Endodermal cell (in vitro differentiated cells): ENCODE data around the gene PRKX. TPM values are rescaled to one million over a fixed set of nuclear protein-coding genes. Genes with fewer than 3 reads are reported as not detected.

Experiments used
- DNase-seq: peaks from one replicate; pipeline ENCODE4 v3.0.0-alpha.2; 2017
- H3K27ac ChIP-seq: 2 replicates; pipeline ENCODE4 v1.5.1; 2013; ENCODE audit warnings: mild to moderate bottlenecking, low read depth, low read length, moderate library complexity
- H3K27me3 ChIP-seq: 2 replicates; pipeline ENCODE4 v1.6.1; 2013; ENCODE audit warnings: mild to moderate bottlenecking, low read length, moderate library complexity; ENCODE audit not compliant: insufficient read depth, control insufficient read depth, poor library complexity, severe bottlenecking
- H3K36me3 ChIP-seq: 2 replicates; pipeline ENCODE4 v1.7.0; 2013; ENCODE audit warnings: mild to moderate bottlenecking, low read length, moderate library complexity; ENCODE audit not compliant: control insufficient read depth, insufficient read depth
- H3K4me1 ChIP-seq: one replicate; pipeline ENCODE4 v1.7.0; 2013; ENCODE audit warnings: low read length; ENCODE audit not compliant: control insufficient read depth, insufficient read depth
- H3K4me3 ChIP-seq: 2 replicates; pipeline ENCODE4 v1.5.1; 2013; ENCODE audit warnings: mild to moderate bottlenecking, low read length, moderate library complexity
- H3K9ac ChIP-seq: 2 replicates; pipeline ENCODE4 v1.6.1; 2013; ENCODE audit warnings: mild to moderate bottlenecking, low read length, moderate library complexity; ENCODE audit not compliant: poor library complexity, severe bottlenecking; ENCODE audit errors: extremely low read depth
- H3K9me3 ChIP-seq: 2 replicates; pipeline ENCODE4 v1.6.1; 2013; ENCODE audit warnings: mild to moderate bottlenecking, low read length, moderate library complexity; ENCODE audit not compliant: control insufficient read depth
- H3K27ac Mint-ChIP-seq: 2 replicates; pipeline ENCODE4 v1.8.0; 2020; ENCODE audit warnings: mixed read lengths
- H3K27me3 Mint-ChIP-seq: 2 replicates; pipeline ENCODE4 v1.8.0; 2021; ENCODE audit warnings: mild to moderate bottlenecking, mixed read lengths; ENCODE audit not compliant: insufficient read depth
- H3K36me3 Mint-ChIP-seq: 2 replicates; pipeline ENCODE4 v1.8.0; 2020; ENCODE audit warnings: low read depth, mixed read lengths
- H3K4me1 Mint-ChIP-seq: 2 replicates; pipeline ENCODE4 v1.8.0; 2020; ENCODE audit warnings: mixed read lengths
- H3K4me3 Mint-ChIP-seq: 2 replicates; pipeline ENCODE4 v1.8.0; 2020; ENCODE audit warnings: mild to moderate bottlenecking, moderate library complexity, mixed read lengths
- H3K9me3 Mint-ChIP-seq: 2 replicates; pipeline ENCODE4 v1.8.0; 2020; ENCODE audit warnings: mild to moderate bottlenecking, mixed read lengths
- CTCF ChIP-seq: fragments of 200-600 bp; sonication (generic); conservative IDR thresholded peaks from 2 replicates; pipeline ENCODE4 v1.5.0; 2021; ENCODE audit warnings: antibody characterized with exemption, mild to moderate bottlenecking
- WGBS, 2 experiments: methylation state at CpG; one replicate each; pipeline versions ENCODE4 v1.1.5 to v1.1.7; 2013; ENCODE audit warnings: missing lambda C conversion rate in 2 of 2, mixed read lengths in 1 of 2; ENCODE audit not compliant: insufficient coverage in 1 of 2, insufficient read length in 1 of 2; 5-methylcytosine and 5-hydroxymethylcytosine counted together
- total RNA-seq, 2 donors: library from RNA; stranded (reverse); fragmentation: NEBNext Ultra II Directional in 1 of 2; extraction: Animal tissue kit (Norgen Biotek cat#: 25700) in 1 of 2; gene quantifications; 2 replicates in 1 of 2; 3 replicates in 1 of 2; pipeline ENCODE4 v1.2.1, GENCODE V29; 2021

Gene PRKX
- total RNA-seq, 2 donors from 2014 or later, result 24.7 to 73.7 TPM

- WGBS, 2 experiments, result 90 to 100% methylated on average over 2 of the region's 8 CpGs
- peaks cover 12% of the 10 kb centered on the region for H3K4me1 Mint-ChIP-seq
Observed at GRCh38 chrX:3674881-3675280, 38.6 kb downstream of the PRKX start.

GRCh38 chrX:3669841-3670475, 43.5 kb downstream of the PRKX start:
- H3K4me1 Mint-ChIP-seq, result no peaks in the 10 kb centered on the region
- Histone ChIP-seq H3K9me3 (no peaks in the 10 kb centered on the region), H3K36me3 (peaks cover 13% of the 10 kb centered on the region), H3K9ac (no peak overlapping the region), H3K4me3 (no peak overlapping the region), H3K27ac (no peak overlapping the region), H3K4me1 (no peaks in the 10 kb centered on the region), H3K27me3 (no peaks in the 10 kb centered on the region)
- DNase-seq, result no peak
- no peak overlapping the region for H3K27ac Mint-ChIP-seq
- H3K9me3 Mint-ChIP-seq, result no peaks in the 10 kb centered on the region
- no peak for TF ChIP-seq CTCF
- WGBS, 2 experiments, result 94 to 100% methylated on average over 5 to 13 of the region's 13 CpGs
- no peaks in the 10 kb centered on the region for H3K27me3 Mint-ChIP-seq
- H3K36me3 Mint-ChIP-seq, result peaks cover 69% of the 10 kb centered on the region
- H3K4me3 Mint-ChIP-seq, result no peak overlapping the region

More at GRCh38 chrX:3674881-3675280, 38.6 kb downstream of the PRKX start:
- H3K9ac ChIP-seq, result no peak overlapping the region
- Mint-ChIP-seq H3K9me3 (no peaks in the 10 kb centered on the region), H3K4me3 (no peak overlapping the region), H3K27me3 (no peaks in the 10 kb centered on the region), H3K27ac (no peak overlapping the region), H3K36me3 (peaks cover 48% of the 10 kb centered on the region)
- no peaks in the 10 kb centered on the region for H3K9me3 ChIP-seq
- no peak for DNase-seq
- no peaks in the 10 kb centered on the region for H3K27me3 ChIP-seq
- H3K27ac ChIP-seq, result no peak overlapping the region
- peaks cover 10% of the 10 kb centered on the region for H3K36me3 ChIP-seq
- no peak for TF ChIP-seq CTCF
- H3K4me3 ChIP-seq, result no peak overlapping the region
- H3K4me1 ChIP-seq, result no peaks in the 10 kb centered on the region

GRCh38 chrX:3666975-3667374, 46.5 kb downstream of the PRKX start:
- Histone ChIP-seq H3K27me3 (no peaks in the 10 kb centered on the region), H3K9me3 (no peaks in the 10 kb centered on the region), H3K27ac (no peak overlapping the region), H3K36me3 (peaks cover 13% of the 10 kb centered on the region), H3K4me1 (no peaks in the 10 kb centered on the region), H3K4me3 (no peak overlapping the region), H3K9ac (no peak overlapping the region)
- Mint-ChIP-seq H3K27me3 (peaks cover 2% of the 10 kb centered on the region), H3K36me3 (peaks cover 60% of the 10 kb centered on the region), H3K27ac (no peak overlapping the region), H3K9me3 (no peaks in the 10 kb centered on the region), H3K4me3 (no peak overlapping the region), H3K4me1 (no peaks in the 10 kb centered on the region)
- TF ChIP-seq CTCF, result no peak
- WGBS, 2 experiments, result 83 to 100% methylated on average over 3 to 7 of the region's 9 CpGs
- no peak for DNase-seq
